ENCODE data around the gene AXIN1.
"Not testable (repeated sequence)": the region's sequence is repeated elsewhere in the genome, so short reads cannot be mapped to it uniquely, and the experiment has no call there.

AXIN1 gene

GRCh38 chr16:280991-281659, 71.4 kb downstream of the AXIN1 start:
- DNase-seq, result no peak

GRCh38 chr16:280552-280951, 72.0 kb downstream of the AXIN1 start, which contains the start of gene ARHGDIG:
ARHGDIG (plus strand) TSS chr16:280591; CDS start chr16:280681, 90 bp downstream.
- DNase-seq, result no peak

- DNase-seq, result no peak
Measured at GRCh38 chr16:280005-280460, 72.5 kb downstream of the AXIN1 start.

GRCh38 chr16:279531-279930, 73.0 kb downstream of the AXIN1 start:
- no peak for DNase-seq

- peak; percentile 23 for DNase-seq
Measured at GRCh38 chr16:278863-279366, 73.6 kb downstream of the AXIN1 start.

GRCh38 chr16:276426-277077, 76.0 kb downstream of the AXIN1 start:
- DNase-seq, result no peak

- no peak for DNase-seq
Measured at GRCh38 chr16:275786-276232, 76.7 kb downstream of the AXIN1 start, which contains the start of gene RGS11. RGS11 (minus strand) TSS chr16:275944; CDS start chr16:275911, 33 bp downstream.

- DNase-seq, result no peak
Measured at GRCh38 chr16:275041-275641, 77.4 kb downstream of the AXIN1 start.

- no peak for DNase-seq
Measured at GRCh38 chr16:273547-274421, 78.7 kb downstream of the AXIN1 start.

- DNase-seq, result no peak
Measured at GRCh38 chr16:272633-273546, 79.6 kb downstream of the AXIN1 start.

- DNase-seq, result no peak
Measured at GRCh38 chr16:270381-271255, 81.9 kb downstream of the AXIN1 start.

- no peak for DNase-seq
Measured at GRCh38 chr16:269061-269796, 83.3 kb downstream of the AXIN1 start.

- no peak for DNase-seq
Measured at GRCh38 chr16:268141-269053, 84.1 kb downstream of the AXIN1 start.

GRCh38 chr16:267562-267961, 85.0 kb downstream of the AXIN1 start:
- DNase-seq, result not testable (repeated sequence)

GRCh38 chr16:266258-267164, 86.0 kb downstream of the AXIN1 start:
- no peak for DNase-seq

GRCh38 chr16:265711-266110, 86.8 kb downstream of the AXIN1 start:
- DNase-seq, result no peak

GRCh38 chr16:265002-265529, 87.5 kb downstream of the AXIN1 start:
- no peak for DNase-seq
